ENCODE results near the gene ZFP91.

Gene ZFP91

DNA sequence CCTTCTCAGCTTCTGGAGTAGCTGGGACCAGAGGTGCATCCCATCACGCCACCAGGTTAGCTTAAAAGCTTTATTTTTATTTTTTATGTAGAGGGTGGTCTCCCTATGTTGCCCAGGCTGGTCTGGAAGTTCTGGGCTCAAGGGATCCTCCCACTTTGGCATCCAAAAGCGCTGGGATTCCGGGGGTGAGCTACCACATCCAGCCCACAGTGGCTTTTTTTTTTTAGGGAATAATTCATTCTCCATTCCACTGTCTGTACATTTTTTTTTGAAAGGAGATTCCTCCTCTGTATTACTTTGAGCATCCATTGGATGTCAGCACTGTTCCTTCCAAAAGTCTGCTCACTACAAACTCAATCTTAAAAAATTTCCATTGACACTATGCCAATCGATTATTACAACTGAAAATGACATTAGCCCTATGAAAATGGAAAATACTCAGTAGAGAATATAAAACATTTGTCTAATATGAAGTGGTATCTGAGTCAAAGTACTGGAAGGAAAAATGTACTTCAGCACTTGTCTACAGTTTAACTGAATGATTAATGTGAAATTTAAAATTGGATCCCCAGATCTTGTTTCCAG, 1.9 kb upstream of the ZFP91 start:
- TF ChIP-seq SIN3A (IDR thresholded peaks at IDR 0.05; ENCODE audit: borderline replicate concordance, insufficient read depth, low read length) (no peak), POLR2AphosphoS5 (IDR thresholded peaks at IDR 0.05; ENCODE audit: low read depth, low read length) (no peak), TAF1 (IDR thresholded peaks at IDR 0.05; ENCODE audit: borderline replicate concordance, insufficient read depth, low read length) (no peak), FOXP2 (optimal IDR thresholded peaks at IDR 0.05; ENCODE audit: borderline replicate concordance, extremely low read depth, extremely low read length, insufficient read depth) (no peak), REST (IDR thresholded peaks at IDR 0.05; ENCODE audit: insufficient read depth in 1 of 2, low read depth in 2 of 2, low read length in 2 of 2) (no peak)

DNA sequence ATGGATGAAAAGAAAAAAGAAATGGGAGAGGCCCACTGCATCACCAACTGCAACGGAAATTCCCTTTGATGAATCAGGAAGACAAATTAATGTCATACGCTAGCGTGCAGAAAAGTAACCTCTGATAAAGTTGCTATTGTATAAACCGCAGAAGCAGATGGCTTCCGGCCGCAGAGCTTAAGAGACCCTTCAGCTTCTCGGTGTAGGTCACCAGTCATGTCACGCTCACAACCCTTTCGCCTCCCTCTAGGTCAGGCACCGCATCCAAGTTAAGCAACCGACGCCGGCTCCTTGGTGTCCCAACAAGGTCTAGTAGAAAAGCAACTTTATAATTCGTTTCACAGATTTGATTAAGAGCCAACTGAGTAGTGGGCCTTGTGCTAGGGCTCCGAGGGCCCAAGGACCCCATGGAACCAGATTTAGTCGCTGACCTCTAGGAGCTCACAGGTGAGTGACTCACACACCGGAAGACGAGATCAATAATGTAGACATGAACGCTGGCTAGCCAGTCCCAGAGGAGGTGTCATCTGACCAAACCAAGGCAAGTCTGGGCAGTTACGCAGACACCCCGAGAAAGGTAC, 1.2 kb upstream of the ZFP91 start:
- TF ChIP-seq POLR2AphosphoS5 (IDR thresholded peaks at IDR 0.05; ENCODE audit: low read depth, low read length) (no peak), REST (IDR thresholded peaks at IDR 0.05; ENCODE audit: insufficient read depth in 1 of 2, low read depth in 2 of 2, low read length in 2 of 2) (no peak; a peak in 1 of 4 replicates), FOXP2 (optimal IDR thresholded peaks at IDR 0.05; ENCODE audit: borderline replicate concordance, extremely low read depth, extremely low read length, insufficient read depth) (no peak), TAF1 (IDR thresholded peaks at IDR 0.05; ENCODE audit: borderline replicate concordance, insufficient read depth, low read length) (no peak), SIN3A (IDR thresholded peaks at IDR 0.05; ENCODE audit: borderline replicate concordance, insufficient read depth, low read length) (no peak)

- TF ChIP-seq POLR2AphosphoS5 (IDR thresholded peaks at IDR 0.05; ENCODE audit: low read depth, low read length) (peak; percentile 83), REST (IDR thresholded peaks at IDR 0.05; ENCODE audit: insufficient read depth in 1 of 2, low read depth in 2 of 2, low read length in 2 of 2) (no peak; a peak in 1 of 4 replicates), SIN3A (IDR thresholded peaks at IDR 0.05; ENCODE audit: borderline replicate concordance, insufficient read depth, low read length) (peak; percentile 67; the same call in 1 of the 2 replicates), TAF1 (IDR thresholded peaks at IDR 0.05; ENCODE audit: borderline replicate concordance, insufficient read depth, low read length) (peak; percentile 84; the same call in 1 of the 2 replicates), FOXP2 (optimal IDR thresholded peaks at IDR 0.05; ENCODE audit: borderline replicate concordance, extremely low read depth, extremely low read length, insufficient read depth) (peak; percentile 71)
Observed at GRCh38 chr11:58578136-58578634, 678 bp upstream of the ZFP91 start.

DNA sequence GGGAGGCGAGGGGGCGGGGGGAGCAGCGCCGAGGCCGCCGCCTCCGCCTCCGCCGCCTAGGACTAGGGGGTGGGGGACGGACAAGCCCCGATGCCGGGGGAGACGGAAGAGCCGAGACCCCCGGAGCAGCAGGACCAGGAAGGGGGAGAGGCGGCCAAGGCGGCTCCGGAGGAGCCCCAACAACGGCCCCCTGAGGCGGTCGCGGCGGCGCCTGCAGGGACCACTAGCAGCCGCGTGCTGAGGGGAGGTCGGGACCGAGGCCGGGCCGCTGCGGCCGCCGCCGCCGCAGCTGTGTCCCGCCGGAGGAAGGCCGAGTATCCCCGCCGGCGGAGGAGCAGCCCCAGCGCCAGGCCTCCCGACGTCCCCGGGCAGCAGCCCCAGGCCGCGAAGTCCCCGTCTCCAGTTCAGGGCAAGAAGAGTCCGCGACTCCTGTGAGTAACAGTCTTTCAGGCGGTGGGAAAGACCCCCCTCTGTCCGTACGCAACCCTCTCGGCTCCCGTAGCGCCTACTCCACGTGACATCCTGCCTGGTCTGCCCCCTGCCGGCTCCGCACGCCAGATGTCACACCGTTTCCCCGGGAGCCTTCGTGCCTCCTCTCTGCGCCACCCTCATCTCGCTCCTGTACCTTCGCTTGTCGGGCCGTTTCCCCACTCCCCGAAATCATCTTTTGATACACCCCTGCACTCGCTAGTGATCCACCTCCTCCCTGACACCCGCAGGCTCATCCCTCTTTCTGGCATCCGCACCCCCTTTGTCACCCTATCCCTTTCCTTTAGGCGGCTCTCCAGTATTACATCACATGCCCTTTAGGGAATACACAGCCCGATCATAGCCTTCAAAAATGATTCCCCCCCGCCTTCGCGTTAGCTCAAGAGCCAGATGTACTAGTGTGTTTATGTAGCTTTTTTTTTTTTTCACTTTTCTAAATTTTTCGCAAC, 598 bp downstream of the ZFP91 start:
- TF ChIP-seq FOXP2 (optimal IDR thresholded peaks at IDR 0.05; ENCODE audit: borderline replicate concordance, extremely low read depth, extremely low read length, insufficient read depth) (peak; percentile 85), POLR2AphosphoS5 (IDR thresholded peaks at IDR 0.05; ENCODE audit: low read depth, low read length) (peak; percentile 94), SIN3A (IDR thresholded peaks at IDR 0.05; ENCODE audit: borderline replicate concordance, insufficient read depth, low read length) (peak; percentile 85), TAF1 (IDR thresholded peaks at IDR 0.05; ENCODE audit: borderline replicate concordance, insufficient read depth, low read length) (peak; percentile 90), REST (IDR thresholded peaks at IDR 0.05; ENCODE audit: insufficient read depth in 1 of 2, low read depth in 2 of 2, low read length in 2 of 2) (peak; percentile 18 to 48; a peak in 1 of 4 replicates)
